ENCODE data around the gene KRT8. TPM values are rescaled to one million over a fixed set of nuclear protein-coding genes. Genes with fewer than 3 reads are reported as not detected.

The KRT8 gene
- total RNA-seq, 2 experiments from 2014 or later, result not detected

DNA sequence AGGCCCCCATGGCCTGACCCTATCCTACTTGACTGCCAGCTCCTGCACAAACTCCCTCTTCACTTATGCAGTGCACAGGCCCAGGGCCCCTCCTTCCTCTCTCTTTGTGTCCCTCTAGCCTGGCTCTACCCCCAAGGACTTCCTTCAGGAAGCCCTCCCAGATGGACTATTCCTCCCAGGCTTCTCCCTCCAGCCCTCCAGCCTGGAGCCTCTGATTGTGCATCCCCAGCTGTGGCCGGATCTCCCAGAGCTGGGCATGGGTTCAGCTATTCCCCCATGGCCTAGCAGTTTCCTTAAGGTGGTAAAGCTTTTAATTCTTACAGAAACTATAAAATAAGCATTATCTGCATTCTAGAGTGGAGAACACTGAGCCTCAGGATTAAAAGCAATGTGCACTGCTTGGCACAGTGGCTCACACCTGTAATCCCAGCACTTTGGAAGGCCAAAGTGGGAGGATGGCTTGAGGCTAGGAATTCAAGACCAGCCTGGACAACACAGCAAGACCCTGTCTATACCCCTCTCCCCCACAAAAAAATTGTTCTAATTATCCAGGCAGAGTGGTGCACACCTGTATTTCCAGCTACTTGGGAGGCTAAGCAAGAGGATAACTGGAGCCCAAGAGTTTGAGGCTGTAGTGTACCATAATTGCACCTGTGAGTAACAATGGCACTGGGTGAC, 16.8 kb upstream of the KRT8 start:
- H3K27me3 Mint-ChIP-seq (ENCODE audit: low read depth), result peaks cover 11% of the 10 kb centered on the region
- ChIA-PET CTCF (interaction anchor here (1.3 to 1.4 kb wide), 2 partner anchors 42 to 51 kb away, joined by 3 to 5 read pairs; no protein-coding TSS in a partner anchor), POLR2A (no interaction called here)
- H3K4me1 Mint-ChIP-seq (ENCODE audit: low read depth), result peaks cover 6% of the 10 kb centered on the region
- no peak for DNase-seq
- no peak overlapping the region for H3K4me3 Mint-ChIP-seq
- H3K27ac Mint-ChIP-seq, result no peak overlapping the region
- H3K9me3 Mint-ChIP-seq (ENCODE audit: insufficient read depth), result no peaks in the 10 kb centered on the region
- ATAC-seq, result no peak
- no peaks in the 10 kb centered on the region for H3K36me3 Mint-ChIP-seq (ENCODE audit: low read depth)

DNA sequence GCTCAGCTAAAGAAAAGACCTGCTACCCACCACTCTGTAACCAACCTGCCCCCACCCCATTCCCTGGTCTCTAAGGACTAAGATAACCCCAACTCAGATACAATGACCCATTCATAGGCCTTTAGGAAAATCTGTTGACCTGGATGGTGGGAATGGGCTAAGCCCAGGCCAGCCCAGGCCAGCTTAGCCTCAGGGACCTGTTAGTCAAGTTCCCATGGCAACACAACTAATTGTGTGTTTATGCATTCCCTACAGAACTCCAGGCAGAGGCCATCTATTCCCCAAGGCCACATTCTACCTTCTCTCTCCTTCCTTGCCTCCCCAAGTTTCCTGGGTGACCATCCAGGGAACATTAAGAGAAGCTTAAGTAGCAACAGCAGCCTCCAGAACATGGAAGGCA, 16.1 kb upstream of the KRT8 start:
- DNase-seq (no peak), ATAC-seq (no peak)
- peaks cover 6% of the 10 kb centered on the region for H3K4me1 Mint-ChIP-seq (ENCODE audit: low read depth)
- no peaks in the 10 kb centered on the region for H3K9me3 Mint-ChIP-seq (ENCODE audit: insufficient read depth)
- H3K27ac Mint-ChIP-seq, result no peak overlapping the region
- ChIA-PET POLR2A (no interaction called here), CTCF (interaction anchor here (3.4 kb wide), 1 partner anchor 60 kb away, joined by 12 read pairs; no protein-coding TSS in a partner anchor)
- H3K4me3 Mint-ChIP-seq, result no peak overlapping the region
- peaks cover 12% of the 10 kb centered on the region for H3K27me3 Mint-ChIP-seq (ENCODE audit: low read depth)
- H3K36me3 Mint-ChIP-seq (ENCODE audit: low read depth), result no peaks in the 10 kb centered on the region

DNA sequence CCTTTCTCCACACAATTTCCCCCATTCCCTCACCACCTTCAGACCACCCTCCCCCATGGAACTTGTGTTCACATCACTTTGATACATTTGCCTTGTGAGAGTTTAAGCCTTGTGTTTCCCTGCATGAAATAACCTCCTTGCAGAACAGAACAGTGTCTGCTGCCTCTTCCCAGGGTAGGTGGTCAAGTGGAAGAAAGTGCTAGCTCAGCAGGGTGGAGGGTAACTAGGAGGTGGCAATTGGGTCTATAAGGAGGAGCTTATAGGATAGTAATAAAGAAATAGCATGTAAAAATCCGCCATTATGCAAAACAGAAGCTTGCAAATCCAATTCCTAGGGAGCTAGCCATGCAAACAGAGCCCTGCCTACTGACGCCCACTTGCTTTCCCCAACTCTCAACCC, 13.9 kb upstream of the KRT8 start:
- POLR2A ChIA-PET, result no interaction called here

DNA sequence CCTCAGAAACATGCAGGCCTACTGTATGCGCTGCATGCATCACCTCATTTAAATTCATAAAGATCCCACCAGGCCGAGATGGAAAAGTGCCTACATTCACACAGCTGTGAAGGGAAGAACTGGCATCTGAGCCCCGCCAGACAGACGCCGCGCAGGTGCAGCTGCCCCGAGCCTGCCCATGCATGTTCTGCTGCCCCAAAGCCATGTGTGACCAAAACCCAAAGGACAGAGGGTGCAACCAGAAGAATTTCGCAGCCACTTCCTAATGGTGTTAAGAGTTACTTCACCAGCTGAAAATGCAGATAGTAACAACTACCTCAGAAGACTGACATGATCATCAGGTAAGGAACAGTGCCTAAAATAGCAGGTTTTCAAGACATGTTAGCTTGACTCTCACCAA, 13.5 kb upstream of the KRT8 start:
- no peak overlapping the region for H3K27ac Mint-ChIP-seq
- DNase-seq (no peak), ATAC-seq (no peak)
- ChIA-PET CTCF (interaction anchor here (1.0 to 3.4 kb wide), 3 partner anchors 33 to 62 kb away, joined by 3 to 12 read pairs (median 4); no protein-coding TSS in a partner anchor), POLR2A (no interaction called here)
- no peaks in the 10 kb centered on the region for H3K9me3 Mint-ChIP-seq (ENCODE audit: insufficient read depth)
- H3K27me3 Mint-ChIP-seq (ENCODE audit: low read depth), result peaks cover 18% of the 10 kb centered on the region
- no peaks in the 10 kb centered on the region for H3K36me3 Mint-ChIP-seq (ENCODE audit: low read depth)
- H3K4me3 Mint-ChIP-seq, result no peak overlapping the region
- no peaks in the 10 kb centered on the region for H3K4me1 Mint-ChIP-seq (ENCODE audit: low read depth)

More for the DNA sequence above, 13.9 kb upstream of the KRT8 start:
- no peak for ATAC-seq
- CTCF ChIA-PET, result interaction anchor here (1.0 to 3.4 kb wide), 3 partner anchors 33 to 62 kb away, joined by 3 to 12 read pairs (median 4); no protein-coding TSS in a partner anchor
- Mint-ChIP-seq H3K27ac (no peak overlapping the region), H3K9me3 (ENCODE audit: insufficient read depth) (no peaks in the 10 kb centered on the region), H3K4me3 (no peak overlapping the region), H3K27me3 (ENCODE audit: low read depth) (peaks cover 18% of the 10 kb centered on the region), H3K4me1 (ENCODE audit: low read depth) (no peaks in the 10 kb centered on the region), H3K36me3 (ENCODE audit: low read depth) (no peaks in the 10 kb centered on the region)
- no peak for DNase-seq

DNA sequence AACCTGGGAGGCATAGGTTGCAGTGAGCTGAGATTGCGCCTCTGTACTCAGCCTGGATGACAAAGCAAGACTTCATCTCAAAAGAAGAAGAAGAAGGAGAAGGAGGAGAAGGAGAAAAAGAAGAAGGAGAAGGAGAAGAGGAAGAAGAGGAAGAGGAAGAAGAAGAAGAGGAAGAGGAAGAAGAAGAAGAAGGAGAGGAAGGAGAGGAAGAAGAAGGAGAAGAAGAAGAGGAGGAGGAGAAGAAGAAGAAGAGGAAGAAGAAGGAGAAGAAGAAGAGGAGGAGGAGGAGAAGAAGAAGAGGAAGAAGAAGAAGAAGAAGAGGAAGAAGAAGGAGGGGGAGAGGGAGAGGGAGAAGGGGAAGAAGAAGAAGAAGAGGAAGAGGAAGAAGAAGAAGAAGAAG, 12.9 kb upstream of the KRT8 start:
- POLR2A ChIA-PET, result no interaction called here
- H3K9me3 Mint-ChIP-seq (ENCODE audit: insufficient read depth), result no peaks in the 10 kb centered on the region
- no peak for ATAC-seq

DNA sequence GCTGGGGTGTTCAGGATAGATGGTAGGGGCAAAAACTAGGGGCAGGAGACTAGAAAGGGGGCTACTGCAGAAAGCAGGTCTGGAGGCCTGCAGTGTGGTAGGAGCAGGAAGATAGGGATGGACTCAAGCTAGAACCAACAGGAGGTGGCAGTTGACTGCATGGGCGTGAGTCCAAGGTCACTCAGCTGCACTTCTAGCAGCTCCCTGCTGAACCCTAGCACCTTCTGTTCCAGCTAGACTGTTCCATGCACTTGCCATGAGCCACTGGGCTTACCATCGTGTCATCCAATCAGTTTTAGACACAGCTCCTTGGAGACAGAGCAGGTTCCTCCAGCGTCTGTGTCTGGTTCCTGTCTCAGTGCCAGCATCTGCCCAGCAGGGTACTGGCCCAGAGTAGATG, 11.3 kb upstream of the KRT8 start:
- CTCF ChIA-PET, result interaction anchor here (1.7 kb wide), 1 partner anchor 31 kb away, joined by 11 read pairs; no protein-coding TSS in a partner anchor
- H3K4me1 Mint-ChIP-seq (ENCODE audit: low read depth), result no peaks in the 10 kb centered on the region
- peaks cover 18% of the 10 kb centered on the region for H3K27me3 Mint-ChIP-seq (ENCODE audit: low read depth)
- H3K27ac Mint-ChIP-seq, result no peak overlapping the region
- H3K36me3 Mint-ChIP-seq (ENCODE audit: low read depth), result no peaks in the 10 kb centered on the region
- ATAC-seq (no peak), DNase-seq (no peak)
- POLR2A ChIA-PET, result no interaction called here
- no peak overlapping the region for H3K4me3 Mint-ChIP-seq
- no peaks in the 10 kb centered on the region for H3K9me3 Mint-ChIP-seq (ENCODE audit: insufficient read depth)

More for the DNA sequence above, 12.9 kb upstream of the KRT8 start:
- no peak for DNase-seq
- Mint-ChIP-seq H3K4me1 (ENCODE audit: low read depth) (no peaks in the 10 kb centered on the region), H3K27me3 (ENCODE audit: low read depth) (peaks cover 18% of the 10 kb centered on the region), H3K27ac (no peak overlapping the region), H3K4me3 (no peak overlapping the region), H3K36me3 (ENCODE audit: low read depth) (no peaks in the 10 kb centered on the region)
- CTCF ChIA-PET, result interaction anchor here (3.4 kb wide), 1 partner anchor 63 kb away, joined by 12 read pairs; no protein-coding TSS in a partner anchor

DNA sequence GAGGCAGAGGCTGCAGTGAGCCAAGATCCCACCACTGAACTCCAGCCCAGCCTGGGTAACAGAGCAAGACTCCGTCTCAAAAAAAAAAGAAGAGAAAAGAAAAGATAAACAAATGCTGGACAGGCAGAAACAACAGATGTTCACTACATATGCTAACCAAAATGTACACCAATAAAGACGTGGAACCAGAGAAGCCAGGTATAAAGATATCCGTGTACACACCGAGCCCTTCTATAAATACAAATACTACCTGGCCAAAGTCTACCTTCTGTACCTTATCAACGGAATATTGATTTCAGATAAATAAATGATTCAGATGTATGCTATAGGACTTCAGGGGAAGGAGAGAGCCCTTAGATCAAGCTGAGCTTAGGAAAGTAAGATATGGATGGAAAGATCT, 10.8 kb upstream of the KRT8 start:
- Mint-ChIP-seq H3K4me1 (ENCODE audit: low read depth) (no peaks in the 10 kb centered on the region), H3K27me3 (ENCODE audit: low read depth) (peaks cover 18% of the 10 kb centered on the region), H3K9me3 (ENCODE audit: insufficient read depth) (no peaks in the 10 kb centered on the region), H3K27ac (no peak overlapping the region), H3K36me3 (ENCODE audit: low read depth) (no peaks in the 10 kb centered on the region), H3K4me3 (no peak overlapping the region)
- ATAC-seq (no peak), DNase-seq (no peak)
- ChIA-PET POLR2A (no interaction called here), CTCF (interaction anchor here (1.7 kb wide), 1 partner anchor 30 kb away, joined by 11 read pairs; no protein-coding TSS in a partner anchor)

DNA sequence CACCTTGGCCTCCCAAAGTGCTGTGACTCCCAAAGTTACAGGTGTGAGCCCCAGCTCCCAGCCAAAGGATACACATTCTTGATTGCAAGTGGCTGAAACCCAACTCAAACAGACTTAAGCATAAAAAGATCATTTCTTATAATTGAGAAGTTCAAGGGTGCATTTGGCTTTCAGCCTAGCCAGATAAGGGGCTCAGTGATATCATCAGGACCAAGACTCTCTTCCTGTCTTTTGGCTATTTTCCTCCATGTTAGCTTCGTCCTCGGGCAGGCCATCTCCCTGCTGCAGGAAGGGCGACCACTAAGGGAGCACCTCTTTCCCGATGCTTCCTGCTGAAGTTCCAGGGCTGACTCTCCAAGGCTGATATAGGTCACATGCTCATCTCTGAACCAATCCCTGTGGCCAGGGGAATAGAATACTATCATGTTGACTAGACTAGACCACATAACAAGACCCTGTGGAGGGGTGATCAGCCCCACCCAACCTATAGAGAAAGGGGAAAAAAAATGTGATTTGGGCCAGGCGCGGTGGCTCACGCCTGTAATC, 9.8 kb upstream of the KRT8 start:
- Mint-ChIP-seq H3K27me3 (ENCODE audit: low read depth) (peaks cover 18% of the 10 kb centered on the region), H3K9me3 (ENCODE audit: insufficient read depth) (no peaks in the 10 kb centered on the region), H3K27ac (no peak overlapping the region), H3K4me1 (ENCODE audit: low read depth) (no peaks in the 10 kb centered on the region), H3K36me3 (ENCODE audit: low read depth) (no peaks in the 10 kb centered on the region), H3K4me3 (no peak overlapping the region)
- POLR2A ChIA-PET, result no interaction called here
- no peak for DNase-seq
- ATAC-seq, result no peak
- CTCF ChIA-PET, result interaction anchor here (1.2 kb wide), 1 partner anchor 30 kb away, joined by 3 read pairs; no protein-coding TSS in a partner anchor

DNA sequence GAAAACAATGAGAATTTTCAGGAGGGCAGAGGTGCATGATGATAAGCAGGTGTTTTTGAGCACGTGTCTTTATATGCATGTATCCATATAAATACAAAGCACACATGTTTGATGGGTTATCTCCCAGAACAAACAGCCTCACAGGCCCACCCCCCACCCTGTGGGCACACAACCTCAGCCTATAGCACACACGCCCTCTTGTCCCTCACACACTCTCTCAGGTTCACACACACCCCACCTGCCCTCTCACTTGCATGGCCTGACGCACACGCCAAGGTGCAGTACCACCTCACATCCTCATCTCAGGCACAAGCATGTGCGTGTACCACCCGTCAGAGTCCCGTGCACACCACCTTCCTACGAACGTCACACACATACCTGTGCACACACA, 8.6 kb upstream of the KRT8 start:
- CTCF ChIA-PET, result no interaction called here
- POLR2A ChIA-PET, result no interaction called here
- DNase-seq (no peak), ATAC-seq (no peak)
- H3K4me1 Mint-ChIP-seq (ENCODE audit: low read depth), result peaks cover 2% of the 10 kb centered on the region
- no peaks in the 10 kb centered on the region for H3K9me3 Mint-ChIP-seq (ENCODE audit: insufficient read depth)
- H3K27me3 Mint-ChIP-seq (ENCODE audit: low read depth), result peaks cover 17% of the 10 kb centered on the region
- H3K4me3 Mint-ChIP-seq, result no peak overlapping the region
- no peaks in the 10 kb centered on the region for H3K36me3 Mint-ChIP-seq (ENCODE audit: low read depth)
- H3K27ac Mint-ChIP-seq, result no peak overlapping the region

DNA sequence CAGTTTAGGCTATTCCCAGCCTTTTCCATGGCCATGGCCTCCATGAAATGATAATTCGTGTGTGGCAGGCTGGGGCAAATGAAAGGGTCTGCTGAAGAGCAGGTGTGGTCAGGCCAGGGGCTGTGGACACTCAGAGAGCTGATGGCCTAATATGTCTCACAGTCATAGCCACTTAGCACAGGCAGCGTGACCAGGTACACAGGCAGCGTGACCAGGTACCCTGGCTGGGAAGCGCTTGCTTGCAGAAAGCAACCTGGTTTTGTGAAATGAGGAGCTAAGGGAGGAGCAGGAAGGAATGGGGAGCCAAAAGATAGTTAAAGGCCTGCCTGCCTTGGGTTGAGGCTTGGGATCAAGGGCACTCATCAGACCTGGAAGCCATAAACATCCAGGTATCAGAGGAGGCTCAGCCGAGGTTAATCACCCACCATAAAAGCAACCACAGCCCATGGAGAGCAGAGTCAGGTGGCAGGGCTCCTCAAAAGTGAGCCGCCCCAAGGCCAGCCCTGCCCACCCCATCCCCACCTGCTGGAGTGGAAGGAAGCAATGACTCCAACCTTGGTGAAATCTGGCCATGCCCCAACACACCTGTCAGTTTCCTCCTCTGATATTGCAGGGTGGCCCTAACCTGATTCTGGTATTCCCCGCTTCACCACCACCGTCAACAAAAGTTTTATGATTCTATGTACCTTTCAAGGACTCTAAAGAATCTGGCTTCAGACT, 8.0 kb upstream of the KRT8 start:
- peaks cover 5% of the 10 kb centered on the region for H3K4me1 Mint-ChIP-seq (ENCODE audit: low read depth)
- ChIA-PET POLR2A (no interaction called here), CTCF (no interaction called here)
- ATAC-seq (no peak), DNase-seq (no peak)
- H3K4me3 Mint-ChIP-seq, result no peak overlapping the region
- H3K9me3 Mint-ChIP-seq (ENCODE audit: insufficient read depth), result no peaks in the 10 kb centered on the region
- no peaks in the 10 kb centered on the region for H3K36me3 Mint-ChIP-seq (ENCODE audit: low read depth)
- H3K27me3 Mint-ChIP-seq (ENCODE audit: low read depth), result peaks cover 13% of the 10 kb centered on the region
- no peak overlapping the region for H3K27ac Mint-ChIP-seq

DNA sequence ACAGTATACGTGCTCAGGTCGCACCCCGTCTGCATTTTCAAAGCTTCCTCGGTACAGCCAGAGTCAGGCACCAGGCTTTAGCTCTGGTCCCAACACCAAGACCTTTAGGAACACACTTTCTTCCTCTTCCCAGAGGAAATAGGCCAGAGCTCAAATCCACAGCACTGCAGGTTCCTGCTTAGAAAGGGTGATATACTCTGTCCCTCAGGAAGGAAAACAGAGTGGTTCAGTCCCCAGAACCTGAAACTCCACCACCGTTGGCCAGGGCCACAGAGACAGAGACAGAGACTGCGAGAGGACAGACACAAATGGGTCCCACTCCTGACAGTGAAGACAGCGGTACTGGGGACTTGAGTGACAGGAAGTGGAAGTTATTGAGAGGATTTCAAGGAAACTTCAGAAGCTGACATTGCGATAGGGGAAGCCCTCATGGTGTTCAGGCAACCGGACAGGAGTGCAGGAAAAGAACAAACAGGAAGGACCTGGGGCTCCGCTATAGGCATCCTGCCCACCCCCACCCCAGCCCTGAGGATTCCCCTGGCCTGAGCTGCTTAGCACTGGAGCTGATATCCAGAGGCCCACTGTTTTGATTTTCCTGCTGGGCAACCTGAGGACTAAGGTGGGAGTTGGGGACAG, 5.5 kb upstream of the KRT8 start:
- H3K9me3 Mint-ChIP-seq (ENCODE audit: insufficient read depth), result no peaks in the 10 kb centered on the region
- ATAC-seq (no peak), DNase-seq (no peak)
- H3K4me3 Mint-ChIP-seq, result no peak overlapping the region
- CTCF ChIA-PET, result interaction anchor here (0.6 to 3.4 kb wide), 3 partner anchors 25 to 70 kb away, joined by 3 to 12 read pairs (median 5); no protein-coding TSS in a partner anchor
- POLR2A ChIA-PET, result no interaction called here
- H3K27me3 Mint-ChIP-seq (ENCODE audit: low read depth), result peaks cover 6% of the 10 kb centered on the region
- H3K27ac Mint-ChIP-seq, result no peak overlapping the region
- peaks cover 5% of the 10 kb centered on the region for H3K4me1 Mint-ChIP-seq (ENCODE audit: low read depth)
- no peaks in the 10 kb centered on the region for H3K36me3 Mint-ChIP-seq (ENCODE audit: low read depth)

Data from activated CD8-positive, alpha-beta T cell treated with anti-CD3 and anti-CD28 coated beads, Interleukin-2, amount 10 ng/mL, durations not matched to agents 7 days and 5 days (primary cell).